HEK293 (cell line): Measurements from ENCODE around the gene FAM32A.

Experiments
- KLF1 ChIP-seq: fragments of 450-650 bp; formaldehyde crosslinking; IDR thresholded peaks from 2 replicates; pipeline ENCODE4 v1.5.1; 2016; ENCODE audit warnings: missing biosample characterization, missing genetic modification characterization
- KLF16 ChIP-seq: fragments of 450-650 bp; formaldehyde crosslinking; IDR thresholded peaks from 2 replicates; pipeline ENCODE4 v1.5.1; 2017; ENCODE audit warnings: missing biosample characterization, missing genetic modification characterization
- SP2 ChIP-seq: fragments of 450-650 bp; formaldehyde crosslinking; IDR thresholded peaks from 2 replicates; pipeline ENCODE4 v1.5.1; 2016; ENCODE audit warnings: missing biosample characterization, missing genetic modification characterization
- ZIC2 ChIP-seq: fragments of 450-650 bp; formaldehyde crosslinking; IDR thresholded peaks from 2 replicates; pipeline ENCODE4 v1.5.1; 2016; ENCODE audit warnings: missing biosample characterization, missing genetic modification characterization
- ZNF529 ChIP-seq: fragments of 450-650 bp; formaldehyde crosslinking; IDR thresholded peaks from 2 replicates; pipeline ENCODE4 v1.5.1; 2017; ENCODE audit warnings: missing genetic modification characterization, missing biosample characterization; ENCODE audit not compliant: insufficient replicate concordance
- ZNF530 ChIP-seq: fragments of 450-650 bp; formaldehyde crosslinking; IDR thresholded peaks from 2 replicates; pipeline ENCODE4 v1.5.1; 2016; ENCODE audit warnings: low read depth, missing biosample characterization, missing genetic modification characterization
- ZNF670 ChIP-seq: fragments of 450-650 bp; formaldehyde crosslinking; IDR thresholded peaks from 2 replicates; pipeline ENCODE4 v1.5.1; 2016; ENCODE audit warnings: missing biosample characterization, missing genetic modification characterization, low read depth
- TF ChIP-seq, protein P1 (sequence below): fragments of 450-650 bp; formaldehyde crosslinking; IDR thresholded peaks from 2 replicates; pipeline ENCODE4 v1.5.1; 2016; ENCODE audit warnings: missing biosample characterization, missing genetic modification characterization
- TF ChIP-seq, protein P2 (sequence below): fragments of 450-650 bp; formaldehyde crosslinking; IDR thresholded peaks from 2 replicates; pipeline ENCODE4 v1.5.1; 2016; ENCODE audit warnings: missing biosample characterization, missing genetic modification characterization

DNA sequence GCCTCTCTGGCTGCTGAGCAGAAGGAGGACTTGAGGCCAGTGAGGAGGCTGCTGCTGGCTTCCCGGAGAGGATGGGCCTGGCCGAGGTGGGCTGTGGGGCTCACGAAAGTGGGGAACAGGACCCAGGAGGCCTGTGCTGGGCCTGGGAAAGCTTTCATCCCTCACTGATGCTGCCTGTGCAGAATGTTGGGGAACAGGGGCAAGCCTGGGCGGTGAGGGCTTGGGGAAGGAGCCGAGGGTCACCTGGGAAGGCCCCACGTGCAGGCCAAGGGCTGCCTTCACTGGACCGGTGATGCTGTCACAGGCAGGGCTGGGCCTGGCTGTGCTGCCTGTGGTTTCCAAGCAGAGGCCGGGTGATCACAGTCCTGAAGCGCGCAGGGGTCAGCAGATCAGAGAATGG lies 21.9 kb downstream of the FAM32A start:
- TF ChIP-seq, protein P1, sequence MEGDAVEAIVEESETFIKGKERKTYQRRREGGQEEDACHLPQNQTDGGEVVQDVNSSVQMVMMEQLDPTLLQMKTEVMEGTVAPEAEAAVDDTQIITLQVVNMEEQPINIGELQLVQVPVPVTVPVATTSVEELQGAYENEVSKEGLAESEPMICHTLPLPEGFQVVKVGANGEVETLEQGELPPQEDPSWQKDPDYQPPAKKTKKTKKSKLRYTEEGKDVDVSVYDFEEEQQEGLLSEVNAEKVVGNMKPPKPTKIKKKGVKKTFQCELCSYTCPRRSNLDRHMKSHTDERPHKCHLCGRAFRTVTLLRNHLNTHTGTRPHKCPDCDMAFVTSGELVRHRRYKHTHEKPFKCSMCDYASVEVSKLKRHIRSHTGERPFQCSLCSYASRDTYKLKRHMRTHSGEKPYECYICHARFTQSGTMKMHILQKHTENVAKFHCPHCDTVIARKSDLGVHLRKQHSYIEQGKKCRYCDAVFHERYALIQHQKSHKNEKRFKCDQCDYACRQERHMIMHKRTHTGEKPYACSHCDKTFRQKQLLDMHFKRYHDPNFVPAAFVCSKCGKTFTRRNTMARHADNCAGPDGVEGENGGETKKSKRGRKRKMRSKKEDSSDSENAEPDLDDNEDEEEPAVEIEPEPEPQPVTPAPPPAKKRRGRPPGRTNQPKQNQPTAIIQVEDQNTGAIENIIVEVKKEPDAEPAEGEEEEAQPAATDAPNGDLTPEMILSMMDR (tag by site-specific recombination): no peak
- no peak for TF ChIP-seq KLF1 (tag by site-specific recombination)
- no peak for TF ChIP-seq ZNF670 (tag by site-specific recombination)
- TF ChIP-seq KLF16 (tag by site-specific recombination): no peak
- no peak for TF ChIP-seq ZNF530 (tag by site-specific recombination)
- TF ChIP-seq, protein P2, sequence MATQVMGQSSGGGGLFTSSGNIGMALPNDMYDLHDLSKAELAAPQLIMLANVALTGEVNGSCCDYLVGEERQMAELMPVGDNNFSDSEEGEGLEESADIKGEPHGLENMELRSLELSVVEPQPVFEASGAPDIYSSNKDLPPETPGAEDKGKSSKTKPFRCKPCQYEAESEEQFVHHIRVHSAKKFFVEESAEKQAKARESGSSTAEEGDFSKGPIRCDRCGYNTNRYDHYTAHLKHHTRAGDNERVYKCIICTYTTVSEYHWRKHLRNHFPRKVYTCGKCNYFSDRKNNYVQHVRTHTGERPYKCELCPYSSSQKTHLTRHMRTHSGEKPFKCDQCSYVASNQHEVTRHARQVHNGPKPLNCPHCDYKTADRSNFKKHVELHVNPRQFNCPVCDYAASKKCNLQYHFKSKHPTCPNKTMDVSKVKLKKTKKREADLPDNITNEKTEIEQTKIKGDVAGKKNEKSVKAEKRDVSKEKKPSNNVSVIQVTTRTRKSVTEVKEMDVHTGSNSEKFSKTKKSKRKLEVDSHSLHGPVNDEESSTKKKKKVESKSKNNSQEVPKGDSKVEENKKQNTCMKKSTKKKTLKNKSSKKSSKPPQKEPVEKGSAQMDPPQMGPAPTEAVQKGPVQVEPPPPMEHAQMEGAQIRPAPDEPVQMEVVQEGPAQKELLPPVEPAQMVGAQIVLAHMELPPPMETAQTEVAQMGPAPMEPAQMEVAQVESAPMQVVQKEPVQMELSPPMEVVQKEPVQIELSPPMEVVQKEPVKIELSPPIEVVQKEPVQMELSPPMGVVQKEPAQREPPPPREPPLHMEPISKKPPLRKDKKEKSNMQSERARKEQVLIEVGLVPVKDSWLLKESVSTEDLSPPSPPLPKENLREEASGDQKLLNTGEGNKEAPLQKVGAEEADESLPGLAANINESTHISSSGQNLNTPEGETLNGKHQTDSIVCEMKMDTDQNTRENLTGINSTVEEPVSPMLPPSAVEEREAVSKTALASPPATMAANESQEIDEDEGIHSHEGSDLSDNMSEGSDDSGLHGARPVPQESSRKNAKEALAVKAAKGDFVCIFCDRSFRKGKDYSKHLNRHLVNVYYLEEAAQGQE: no peak
- no peak for TF ChIP-seq ZNF529 (tag by site-specific recombination)
- no peak for TF ChIP-seq SP2 (tag by site-specific recombination)
- TF ChIP-seq ZIC2 (tag by site-specific recombination): no peak
